ENCODE results near the gene PRG2. TPM values are rescaled to one million over a fixed set of nuclear protein-coding genes. Genes with fewer than 3 reads are reported as not detected.

The PRG2 gene
- total RNA-seq, 1 experiment from 2014 or later = 0.57 TPM

GRCh38 chr11:57407941-57408475 lies 17.6 kb upstream of the PRG2 start:
- CTCF ChIA-PET = interaction anchor here (0.6 kb wide), 1 partner anchor 1414 kb away, joined by 3 read pairs; no protein-coding TSS in a partner anchor
- H3K27ac Mint-ChIP-seq = no peak overlapping the region
- no peak overlapping the region for H3K4me3 Mint-ChIP-seq
- TF ChIP-seq GTF2I (CRISPR knock-in tag; conservative IDR thresholded peaks at IDR 0.05) (no peak), ZNF423 (CRISPR knock-in tag; IDR thresholded peaks at IDR 0.05) (no peak), CREM (CRISPR knock-in tag; IDR thresholded peaks at IDR 0.05) (no peak), ETV6 (CRISPR knock-in tag; IDR thresholded peaks at IDR 0.05) (no peak), ZNF121 (CRISPR knock-in tag; IDR thresholded peaks at IDR 0.05) (no peak)
- TF ChIP-seq, protein P1, sequence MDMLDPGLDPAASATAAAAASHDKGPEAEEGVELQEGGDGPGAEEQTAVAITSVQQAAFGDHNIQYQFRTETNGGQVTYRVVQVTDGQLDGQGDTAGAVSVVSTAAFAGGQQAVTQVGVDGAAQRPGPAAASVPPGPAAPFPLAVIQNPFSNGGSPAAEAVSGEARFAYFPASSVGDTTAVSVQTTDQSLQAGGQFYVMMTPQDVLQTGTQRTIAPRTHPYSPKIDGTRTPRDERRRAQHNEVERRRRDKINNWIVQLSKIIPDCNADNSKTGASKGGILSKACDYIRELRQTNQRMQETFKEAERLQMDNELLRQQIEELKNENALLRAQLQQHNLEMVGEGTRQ (CRISPR knock-in tag; IDR thresholded peaks at IDR 0.05) = no peak
- TF ChIP-seq, protein P2, sequence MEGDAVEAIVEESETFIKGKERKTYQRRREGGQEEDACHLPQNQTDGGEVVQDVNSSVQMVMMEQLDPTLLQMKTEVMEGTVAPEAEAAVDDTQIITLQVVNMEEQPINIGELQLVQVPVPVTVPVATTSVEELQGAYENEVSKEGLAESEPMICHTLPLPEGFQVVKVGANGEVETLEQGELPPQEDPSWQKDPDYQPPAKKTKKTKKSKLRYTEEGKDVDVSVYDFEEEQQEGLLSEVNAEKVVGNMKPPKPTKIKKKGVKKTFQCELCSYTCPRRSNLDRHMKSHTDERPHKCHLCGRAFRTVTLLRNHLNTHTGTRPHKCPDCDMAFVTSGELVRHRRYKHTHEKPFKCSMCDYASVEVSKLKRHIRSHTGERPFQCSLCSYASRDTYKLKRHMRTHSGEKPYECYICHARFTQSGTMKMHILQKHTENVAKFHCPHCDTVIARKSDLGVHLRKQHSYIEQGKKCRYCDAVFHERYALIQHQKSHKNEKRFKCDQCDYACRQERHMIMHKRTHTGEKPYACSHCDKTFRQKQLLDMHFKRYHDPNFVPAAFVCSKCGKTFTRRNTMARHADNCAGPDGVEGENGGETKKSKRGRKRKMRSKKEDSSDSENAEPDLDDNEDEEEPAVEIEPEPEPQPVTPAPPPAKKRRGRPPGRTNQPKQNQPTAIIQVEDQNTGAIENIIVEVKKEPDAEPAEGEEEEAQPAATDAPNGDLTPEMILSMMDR (IDR thresholded peaks at IDR 0.05) = no peak
- TF ChIP-seq, protein P3, sequence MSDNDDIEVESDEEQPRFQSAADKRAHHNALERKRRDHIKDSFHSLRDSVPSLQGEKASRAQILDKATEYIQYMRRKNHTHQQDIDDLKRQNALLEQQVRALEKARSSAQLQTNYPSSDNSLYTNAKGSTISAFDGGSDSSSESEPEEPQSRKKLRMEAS (CRISPR knock-in tag; IDR thresholded peaks at IDR 0.05) = no peak
- TF ChIP-seq, protein P4, sequence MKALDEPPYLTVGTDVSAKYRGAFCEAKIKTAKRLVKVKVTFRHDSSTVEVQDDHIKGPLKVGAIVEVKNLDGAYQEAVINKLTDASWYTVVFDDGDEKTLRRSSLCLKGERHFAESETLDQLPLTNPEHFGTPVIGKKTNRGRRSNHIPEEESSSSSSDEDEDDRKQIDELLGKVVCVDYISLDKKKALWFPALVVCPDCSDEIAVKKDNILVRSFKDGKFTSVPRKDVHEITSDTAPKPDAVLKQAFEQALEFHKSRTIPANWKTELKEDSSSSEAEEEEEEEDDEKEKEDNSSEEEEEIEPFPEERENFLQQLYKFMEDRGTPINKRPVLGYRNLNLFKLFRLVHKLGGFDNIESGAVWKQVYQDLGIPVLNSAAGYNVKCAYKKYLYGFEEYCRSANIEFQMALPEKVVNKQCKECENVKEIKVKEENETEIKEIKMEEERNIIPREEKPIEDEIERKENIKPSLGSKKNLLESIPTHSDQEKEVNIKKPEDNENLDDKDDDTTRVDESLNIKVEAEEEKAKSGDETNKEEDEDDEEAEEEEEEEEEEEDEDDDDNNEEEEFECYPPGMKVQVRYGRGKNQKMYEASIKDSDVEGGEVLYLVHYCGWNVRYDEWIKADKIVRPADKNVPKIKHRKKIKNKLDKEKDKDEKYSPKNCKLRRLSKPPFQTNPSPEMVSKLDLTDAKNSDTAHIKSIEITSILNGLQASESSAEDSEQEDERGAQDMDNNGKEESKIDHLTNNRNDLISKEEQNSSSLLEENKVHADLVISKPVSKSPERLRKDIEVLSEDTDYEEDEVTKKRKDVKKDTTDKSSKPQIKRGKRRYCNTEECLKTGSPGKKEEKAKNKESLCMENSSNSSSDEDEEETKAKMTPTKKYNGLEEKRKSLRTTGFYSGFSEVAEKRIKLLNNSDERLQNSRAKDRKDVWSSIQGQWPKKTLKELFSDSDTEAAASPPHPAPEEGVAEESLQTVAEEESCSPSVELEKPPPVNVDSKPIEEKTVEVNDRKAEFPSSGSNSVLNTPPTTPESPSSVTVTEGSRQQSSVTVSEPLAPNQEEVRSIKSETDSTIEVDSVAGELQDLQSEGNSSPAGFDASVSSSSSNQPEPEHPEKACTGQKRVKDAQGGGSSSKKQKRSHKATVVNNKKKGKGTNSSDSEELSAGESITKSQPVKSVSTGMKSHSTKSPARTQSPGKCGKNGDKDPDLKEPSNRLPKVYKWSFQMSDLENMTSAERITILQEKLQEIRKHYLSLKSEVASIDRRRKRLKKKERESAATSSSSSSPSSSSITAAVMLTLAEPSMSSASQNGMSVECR (CRISPR knock-in tag; IDR thresholded peaks at IDR 0.05; ENCODE audit: borderline replicate concordance) = no peak
- no peak for DNase-seq (ENCODE audit: low spot score)
- peaks cover 29% of the 10 kb centered on the region for H3K36me3 Mint-ChIP-seq
- H3K4me1 Mint-ChIP-seq = no peaks in the 10 kb centered on the region
- POLR2A ChIA-PET = no interaction called here
- no peaks in the 10 kb centered on the region for H3K9me3 Mint-ChIP-seq
- no peak for ATAC-seq
- peaks cover 1% of the 10 kb centered on the region; the same call in 1 of the 2 replicates for H3K27me3 Mint-ChIP-seq (ENCODE audit: low read depth)

- Mint-ChIP-seq H3K36me3 (peaks cover 27% of the 10 kb centered on the region), H3K4me1 (no peaks in the 10 kb centered on the region), H3K4me3 (no peak overlapping the region), H3K9me3 (no peaks in the 10 kb centered on the region), H3K27me3 (ENCODE audit: low read depth) (peaks cover 7% of the 10 kb centered on the region; the same call in 1 of the 2 replicates), H3K27ac (no peak overlapping the region)
- ChIA-PET CTCF (interaction anchor here (1.3 kb wide), 1 partner anchor 53 kb away, joined by 3 read pairs; the partner anchor contains the start of gene RTN4RL2), POLR2A (no interaction called here)
- no peak for DNase-seq (ENCODE audit: low spot score)
- ATAC-seq = no peak
- TF ChIP-seq ZMAT4 (CRISPR knock-in tag; IDR thresholded peaks at IDR 0.05) = no peak
- TF ChIP-seq ZNF317 (CRISPR knock-in tag; IDR thresholded peaks at IDR 0.05; ENCODE audit: borderline replicate concordance, low read depth) = no peak
- no peak for TF ChIP-seq NFYB (CRISPR knock-in tag; conservative IDR thresholded peaks at IDR 0.05; ENCODE audit: low read depth)
These were observed 16.8 kb upstream of the PRG2 start for GRCh38 chr11:57407010-57407920.

Data from WTC11 (cell line).